ENCODE measurements around the gene ACTL6B. TPM values are rescaled to one million over a fixed set of nuclear protein-coding genes. Genes with fewer than 3 reads are reported as not detected.

Gene ACTL6B
- total RNA-seq, 1 experiment from 2014 or later: not detected

DNA sequence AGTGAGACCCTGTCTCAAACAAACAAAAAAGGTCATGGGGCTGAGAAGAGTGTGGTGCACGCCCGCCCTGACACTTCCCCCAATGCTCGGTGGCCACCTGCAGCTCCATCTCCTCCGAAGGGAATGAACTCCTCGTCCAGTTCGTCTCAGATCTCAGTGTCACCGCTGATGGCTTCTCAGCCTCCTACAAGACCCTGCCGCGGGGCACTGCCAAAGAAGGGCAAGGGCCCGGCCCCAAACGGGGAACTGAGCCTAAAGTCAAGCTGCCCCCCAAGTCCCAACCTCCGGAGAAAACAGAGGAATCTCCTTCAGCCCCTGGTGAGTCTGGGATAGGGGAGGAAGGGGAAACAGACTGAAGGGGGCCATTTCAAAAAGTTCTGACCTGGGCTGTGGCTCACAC is 49.9 kb downstream of the ACTL6B start:
- Histone ChIP-seq H3K4me2 (ENCODE audit: low read length) (no peak overlapping the region), H3K27ac (ENCODE audit: low read length) (no peak overlapping the region), H3K4me3 (ENCODE audit: low read length) (no peak overlapping the region), H3K27me3 (ENCODE audit: low read length) (no peaks in the 10 kb centered on the region), H2AFZ (ENCODE audit: low read length) (no peak overlapping the region), H3K9ac (ENCODE audit: low read length) (no peak overlapping the region), H3K79me2 (ENCODE audit: low read length) (no peaks in the 10 kb centered on the region), H3F3A (ENCODE audit: low read length, unreplicated experiment) (no peaks in the 10 kb centered on the region), H3K9me2 (replicated peaks; ENCODE audit: low read length) (no peaks in the 10 kb centered on the region), H3K4me1 (ENCODE audit: insufficient read depth, low read length) (peaks cover 24% of the 10 kb centered on the region), H3K36me3 (ENCODE audit: low read depth, low read length) (no peaks in the 10 kb centered on the region), H3K9me3 (ENCODE audit: low read length) (no peaks in the 10 kb centered on the region), H4K20me1 (ENCODE audit: low read length) (no peaks in the 10 kb centered on the region)
- TF ChIP-seq, protein P1, sequence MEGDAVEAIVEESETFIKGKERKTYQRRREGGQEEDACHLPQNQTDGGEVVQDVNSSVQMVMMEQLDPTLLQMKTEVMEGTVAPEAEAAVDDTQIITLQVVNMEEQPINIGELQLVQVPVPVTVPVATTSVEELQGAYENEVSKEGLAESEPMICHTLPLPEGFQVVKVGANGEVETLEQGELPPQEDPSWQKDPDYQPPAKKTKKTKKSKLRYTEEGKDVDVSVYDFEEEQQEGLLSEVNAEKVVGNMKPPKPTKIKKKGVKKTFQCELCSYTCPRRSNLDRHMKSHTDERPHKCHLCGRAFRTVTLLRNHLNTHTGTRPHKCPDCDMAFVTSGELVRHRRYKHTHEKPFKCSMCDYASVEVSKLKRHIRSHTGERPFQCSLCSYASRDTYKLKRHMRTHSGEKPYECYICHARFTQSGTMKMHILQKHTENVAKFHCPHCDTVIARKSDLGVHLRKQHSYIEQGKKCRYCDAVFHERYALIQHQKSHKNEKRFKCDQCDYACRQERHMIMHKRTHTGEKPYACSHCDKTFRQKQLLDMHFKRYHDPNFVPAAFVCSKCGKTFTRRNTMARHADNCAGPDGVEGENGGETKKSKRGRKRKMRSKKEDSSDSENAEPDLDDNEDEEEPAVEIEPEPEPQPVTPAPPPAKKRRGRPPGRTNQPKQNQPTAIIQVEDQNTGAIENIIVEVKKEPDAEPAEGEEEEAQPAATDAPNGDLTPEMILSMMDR (conservative IDR thresholded peaks at IDR 0.05; ENCODE audit: low read depth, low read length): no peak
- TF ChIP-seq EZH2phosphoT487 (IDR thresholded peaks at IDR 0.05; ENCODE audit: borderline replicate concordance, low read length) (no peak), EZH2 (IDR thresholded peaks at IDR 0.05; ENCODE audit: low read length, unreplicated experiment) (no peak)
- ChIA-PET CTCF (no interaction called here), POLR2A (ENCODE audit: unreplicated experiment) (interaction anchor here (0.6 kb wide), 2 partner anchors 9 to 283 kb away, joined by 4 to 42 read pairs; partner anchors contain the start of gene UFSP1)
- DNase-seq (no peak), ATAC-seq (no peak)
- BruUV-seq (replicated peaks): no TSS peak
- intact Hi-C loops (cut with micrococcal nuclease): no loop called here

DNA sequence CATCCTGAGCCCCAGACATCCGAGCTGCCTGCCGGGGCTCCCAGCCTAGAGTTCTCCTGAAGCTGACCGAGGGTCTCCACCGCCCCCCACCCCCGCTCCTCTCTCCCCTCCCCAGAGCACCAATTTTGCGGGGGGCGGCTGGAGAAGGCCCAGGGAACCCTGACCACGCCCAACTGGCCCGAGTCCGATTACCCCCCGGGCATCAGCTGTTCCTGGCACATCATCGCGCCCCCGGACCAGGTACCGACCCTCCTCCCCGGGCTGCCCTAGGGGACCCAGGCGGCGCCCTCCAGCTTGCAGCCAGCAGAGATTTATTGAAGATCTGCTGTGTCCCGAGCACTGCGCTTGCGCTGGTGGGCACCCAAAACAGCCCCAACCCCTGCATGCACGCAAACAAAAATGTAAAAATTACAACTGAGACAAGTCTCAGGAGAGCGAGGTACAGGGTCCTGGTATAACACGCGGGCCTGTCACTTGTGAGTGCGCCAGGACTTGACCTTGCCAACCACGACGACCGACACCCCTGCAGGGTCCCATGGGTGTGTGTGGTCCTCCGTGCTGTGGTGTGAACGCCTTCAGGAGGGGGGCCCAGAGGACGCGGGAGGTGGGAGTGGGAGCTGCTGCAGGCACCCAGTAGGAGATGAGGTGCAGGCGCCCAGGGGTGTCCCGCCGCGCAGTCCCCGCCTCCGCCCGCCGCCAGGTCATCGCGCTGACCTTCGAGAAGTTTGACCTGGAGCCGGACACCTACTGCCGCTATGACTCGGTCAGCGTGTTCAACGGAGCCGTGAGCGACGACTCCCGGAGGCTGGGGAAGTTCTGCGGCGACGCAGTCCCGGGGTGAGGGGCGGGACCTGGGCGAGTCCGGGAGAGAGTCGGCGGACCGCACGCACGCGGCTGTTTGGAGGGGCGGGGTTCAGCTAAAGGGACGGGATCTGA is 51.0 kb downstream of the ACTL6B start:
- DNase-seq (peak; percentile 35), ATAC-seq (peak; percentile 50)
- Histone ChIP-seq H3F3A (ENCODE audit: low read length, unreplicated experiment) (no peaks in the 10 kb centered on the region), H3K9me2 (replicated peaks; ENCODE audit: low read length) (no peaks in the 10 kb centered on the region), H3K36me3 (ENCODE audit: low read depth, low read length) (no peaks in the 10 kb centered on the region), H3K27me3 (ENCODE audit: low read length) (no peaks in the 10 kb centered on the region), H3K27ac (ENCODE audit: low read length) (no peak overlapping the region), H3K9me3 (ENCODE audit: low read length) (no peaks in the 10 kb centered on the region), H3K9ac (ENCODE audit: low read length) (peak overlapping the region; percentile 54), H3K79me2 (ENCODE audit: low read length) (no peaks in the 10 kb centered on the region), H4K20me1 (ENCODE audit: low read length) (no peaks in the 10 kb centered on the region), H3K4me2 (ENCODE audit: low read length) (peak overlapping the region; percentile 100), H3K4me1 (ENCODE audit: insufficient read depth, low read length) (peaks cover 24% of the 10 kb centered on the region), H2AFZ (ENCODE audit: low read length) (peak overlapping the region; percentile 90), H3K4me3 (ENCODE audit: low read length) (peak overlapping the region; percentile 80)
- ChIA-PET CTCF (interaction anchor here (0.6 kb wide), 1 partner anchor 16 kb away, joined by 4 read pairs; no protein-coding TSS in a partner anchor), POLR2A (ENCODE audit: unreplicated experiment) (interaction anchor here (0.6 kb wide), 1 partner anchor 284 kb away, joined by 4 read pairs; the partner anchor contains the start of gene UFSP1)
- TF ChIP-seq, protein P1 (conservative IDR thresholded peaks at IDR 0.05; ENCODE audit: low read depth, low read length): no peak
- TF ChIP-seq EZH2 (IDR thresholded peaks at IDR 0.05; ENCODE audit: low read length, unreplicated experiment): no peak
- TF ChIP-seq EZH2phosphoT487 (IDR thresholded peaks at IDR 0.05; ENCODE audit: borderline replicate concordance, low read length): no peak
- intact Hi-C loops (cut with micrococcal nuclease): loop anchor here (2.0 kb wide), 3 partner anchors 18 to 86 kb away; partner anchors contain the start of genes FBXO24, GNB2 and LRCH4
- BruUV-seq (replicated peaks): TSS peak; percentile 47

All from PC-3 (cell line).